H1 (cell line): ENCODE results near the gene UBAC1. TPM values are rescaled to one million over a fixed set of nuclear protein-coding genes. Genes with fewer than 3 reads are reported as not detected.
A peak's percentile ranks its signal among the peaks of the same experiment; 100 is the strongest.

Experiments
- CTCF ChIA-PET: fragments of 300-600 bp; sonication (Branson Sonifier 250); formaldehyde crosslinking; loops from one replicate; lab custom pipeline; 2021; ENCODE audit not compliant: partially characterized antibody; lab: Charles Lee
- POLR2A ChIA-PET: fragments of 300-600 bp; sonication (Branson Sonifier 250); formaldehyde crosslinking; loops from one replicate; lab custom pipeline; 2021; ENCODE audit warnings: inconsistent platforms; ENCODE audit not compliant: partially characterized antibody; lab: Charles Lee
- DNase-seq, 2 experiments: peaks; one replicate each; pipeline versions ENCODE4 v3.0.0 to v3.0.0-alpha.2; 2010 to 2022; ENCODE audit warnings: low spot score in 2 of 2, low read depth in 1 of 2, mixed read lengths in 1 of 2
- FAIRE-seq: peaks from 2 replicates; lab custom pipeline; 2011; peaks lifted over from hg19 to GRCh38; lab: Jason Lieb, UNC
- H2AFZ ChIP-seq: 2 replicates; pipeline ENCODE4 v1.8.1; 2012; ENCODE audit warnings: low read length, inconsistent platforms
- H2AK5ac ChIP-seq: 2 replicates; pipeline ENCODE4 v1.6.1; 2013; ENCODE audit warnings: low read depth, low read length
- H2BK120ac ChIP-seq: replicated peaks from 2 replicates; pipeline ENCODE3; 2013; ENCODE audit warnings: low read depth, low read length, inconsistent platforms
- H2BK12ac ChIP-seq: 2 replicates; pipeline ENCODE4 v1.6.1; 2013; ENCODE audit warnings: low read depth, low read length
- H2BK15ac ChIP-seq: 2 replicates; pipeline ENCODE4 v1.6.1; 2013; ENCODE audit warnings: low read length
- H2BK20ac ChIP-seq: 2 replicates; pipeline ENCODE4 v1.6.1; 2013; ENCODE audit warnings: low read length
- H2BK5ac ChIP-seq: 2 replicates; pipeline ENCODE4 v1.6.1; 2013; ENCODE audit warnings: low read depth, low read length
- H3K14ac ChIP-seq: 2 replicates; pipeline ENCODE4 v1.6.1; 2013; ENCODE audit warnings: inconsistent platforms; ENCODE audit not compliant: insufficient read length
- H3K18ac ChIP-seq: 2 replicates; pipeline ENCODE4 v1.6.1; 2013; ENCODE audit warnings: low read length; ENCODE audit errors: extremely low read depth
- H3K23ac ChIP-seq: 2 replicates; pipeline ENCODE4 v1.6.1; 2013; ENCODE audit warnings: inconsistent platforms; ENCODE audit not compliant: insufficient read length
- H3K23me2 ChIP-seq: 2 replicates; pipeline ENCODE4 v1.6.1; 2013; ENCODE audit warnings: low read depth, low read length
- H3K27ac ChIP-seq: 2 replicates; pipeline ENCODE4 v1.6.1; 2011; ENCODE audit warnings: low read depth, low read length, inconsistent platforms
- H3K27me3 ChIP-seq, 4 experiments: replicated peaks in 1 of 4; 1 replicate in 1 of 4; 2 replicates in 3 of 4; pipeline versions ENCODE4 v1.6.1 to v1.8.1; 2011 to 2013; ENCODE audit warnings: low read length in 3 of 4, mild to moderate bottlenecking in 3 of 4, inconsistent platforms in 2 of 4, mixed read lengths in 2 of 4, moderate library complexity in 1 of 4; ENCODE audit not compliant: control insufficient read depth in 3 of 4, insufficient read depth in 3 of 4; ENCODE audit errors: extremely low read depth in 1 of 4
- H3K36me3 ChIP-seq, 4 experiments: 2 replicates each; pipeline versions ENCODE4 v1.6.1 to v1.8.1; 2011 to 2013; ENCODE audit warnings: mild to moderate bottlenecking in 4 of 4, low read length in 3 of 4, moderate library complexity in 2 of 4, control low read depth in 1 of 4, inconsistent platforms in 1 of 4; ENCODE audit not compliant: insufficient read depth in 4 of 4, control insufficient read depth in 2 of 4
- H3K4ac ChIP-seq: replicated peaks from 2 replicates; pipeline ENCODE3; 2013; ENCODE audit warnings: low read length, low read depth, mixed read lengths, inconsistent platforms; ENCODE audit not compliant: insufficient read length
- H3K4me1 ChIP-seq, 4 experiments: replicated peaks in 1 of 4; 1 replicate in 1 of 4; 2 replicates in 3 of 4; pipeline versions ENCODE4 v1.6.1 to v1.8.1; 2011 to 2013; ENCODE audit warnings: low read length in 3 of 4, inconsistent platforms in 2 of 4, mixed read lengths in 1 of 4; ENCODE audit not compliant: insufficient read depth in 4 of 4, control insufficient read depth in 3 of 4
- H3K4me2 ChIP-seq, 2 experiments: 2 replicates each; pipeline versions ENCODE4 v1.6.1 to v1.8.1; 2011 to 2013; ENCODE audit warnings: low read depth in 2 of 2, low read length in 2 of 2, control low read depth in 1 of 2, inconsistent platforms in 1 of 2, mild to moderate bottlenecking in 1 of 2; ENCODE audit not compliant: insufficient read depth in 1 of 2
- H3K4me3 ChIP-seq, 4 experiments: fragments of 200-600, 300-600 bp in 1 of 4; sonication (generic), shearing (Covaris generic), sonication (Bioruptor Twin) in 1 of 4; 2 replicates each; pipeline versions ENCODE4 v1.5.1 to v1.8.1; 2011 to 2016; ENCODE audit warnings: low read length in 4 of 4, low read depth in 3 of 4, control low read depth in 2 of 4, inconsistent platforms in 2 of 4, mild to moderate bottlenecking in 2 of 4, mixed read lengths in 1 of 4, moderate library complexity in 1 of 4; ENCODE audit not compliant: insufficient read depth in 2 of 4; ENCODE audit errors: extremely low read depth in 1 of 4
- H3K56ac ChIP-seq: replicated peaks from 2 replicates; pipeline ENCODE3; 2013; ENCODE audit warnings: low read depth, mild to moderate bottlenecking, mixed read lengths, low read length, inconsistent platforms; ENCODE audit not compliant: insufficient read length
- H3K79me1 ChIP-seq: 2 replicates; pipeline ENCODE4 v1.6.1; 2013; ENCODE audit warnings: low read depth, low read length, control low read depth
- H3K79me2 ChIP-seq, 2 experiments: 2 replicates each; pipeline versions ENCODE4 v1.6.1 to v1.8.1; 2012 to 2013; ENCODE audit warnings: low read length in 2 of 2, mild to moderate bottlenecking in 2 of 2, inconsistent platforms in 1 of 2; ENCODE audit not compliant: insufficient read depth in 2 of 2, control insufficient read depth in 1 of 2
- H3K9ac ChIP-seq, 4 experiments: replicated peaks in 1 of 4; 1 replicate in 1 of 4; 2 replicates in 3 of 4; pipeline versions ENCODE4 v1.6.1 to v1.8.1; 2011 to 2013; ENCODE audit warnings: low read depth in 3 of 4, low read length in 3 of 4, control low read depth in 2 of 4, mild to moderate bottlenecking in 2 of 4, moderate library complexity in 2 of 4, inconsistent platforms in 1 of 4; ENCODE audit errors: extremely low read depth in 1 of 4
- H3K9me3 ChIP-seq, 2 experiments: 2 replicates each; pipeline versions ENCODE4 v1.6.1 to v1.8.1; 2012 to 2013; ENCODE audit warnings: mild to moderate bottlenecking in 2 of 2, moderate library complexity in 2 of 2, control low read depth in 1 of 2, inconsistent platforms in 1 of 2, low read depth in 1 of 2, low read length in 1 of 2, mixed read lengths in 1 of 2; ENCODE audit not compliant: insufficient read depth in 2 of 2
- H4K20me1 ChIP-seq, 2 experiments: replicated peaks in 1 of 2; 2 replicates each; pipeline versions ENCODE3 to v1.8.1; 2011 to 2013; ENCODE audit warnings: inconsistent platforms in 2 of 2, low read length in 2 of 2, mild to moderate bottlenecking in 1 of 2; ENCODE audit not compliant: insufficient read depth in 2 of 2, control insufficient read depth in 1 of 2
- H4K5ac ChIP-seq: 2 replicates; pipeline ENCODE4 v1.6.1; 2013; ENCODE audit warnings: low read length, low read depth, mixed read lengths, inconsistent platforms; ENCODE audit not compliant: insufficient read length
- H4K8ac ChIP-seq: 2 replicates; pipeline ENCODE4 v1.8.0; 2013; ENCODE audit warnings: mild to moderate bottlenecking, moderate library complexity, low read length, inconsistent platforms; ENCODE audit not compliant: insufficient read depth; ENCODE audit errors: extremely low read depth
- H4K91ac ChIP-seq: replicated peaks from 2 replicates; pipeline ENCODE3; 2013; ENCODE audit warnings: low read length, mixed read lengths, inconsistent platforms; ENCODE audit not compliant: insufficient read length
- ATF3 ChIP-seq: IDR thresholded peaks from 2 replicates; pipeline ENCODE4 v1.6.1; 2011; ENCODE audit warnings: low read depth, mild to moderate bottlenecking, low read length; ENCODE audit not compliant: insufficient read depth
- BACH1 ChIP-seq: IDR thresholded peaks from 2 replicates; pipeline ENCODE4 v1.6.1; 2012; ENCODE audit warnings: low read length, improper control_type of control experiment
- BCL11A ChIP-seq, 2 experiments: IDR thresholded peaks; one replicate each; pipeline ENCODE4 v1.6.1; 2011; ENCODE audit warnings: low read depth in 2 of 2, low read length in 2 of 2, mild to moderate bottlenecking in 2 of 2
- CBX5 ChIP-seq: fragments of 300-800, 300-1000 bp; sonication (generic); IDR thresholded peaks from 2 replicates; pipeline ENCODE4 v1.7.1; 2016; ENCODE audit warnings: antibody characterized with exemption, low read length, low read depth
- EGR1 ChIP-seq: IDR thresholded peaks from 2 replicates; pipeline ENCODE4 v1.6.1; 2011; ENCODE audit warnings: low read depth, low read length, borderline replicate concordance
- EZH2 ChIP-seq: fragments of 200-600 bp; sonication (generic); IDR thresholded peaks from 2 replicates; pipeline ENCODE4 v1.7.1; 2012; ENCODE audit warnings: low read depth, mild to moderate bottlenecking, moderate library complexity, low read length, inconsistent platforms; ENCODE audit not compliant: severe bottlenecking
- HDAC6 ChIP-seq: IDR thresholded peaks from one replicate; pipeline ENCODE4 v1.7.1; 2012; ENCODE audit warnings: low read depth, mild to moderate bottlenecking, inconsistent platforms, low read length, moderate library complexity
- JUN ChIP-seq: IDR thresholded peaks from 2 replicates; pipeline ENCODE4 v1.6.1; 2011; ENCODE audit warnings: low read depth, mild to moderate bottlenecking, improper control_type of control experiment, low read length
- JUND ChIP-seq: IDR thresholded peaks from 2 replicates; pipeline ENCODE4 v1.6.1; 2011; ENCODE audit warnings: mild to moderate bottlenecking, improper control_type of control experiment, low read length
- KDM4A ChIP-seq: IDR thresholded peaks from one replicate; pipeline ENCODE4 v1.7.1; 2012; ENCODE audit warnings: low read depth, mild to moderate bottlenecking, moderate library complexity, low read length, inconsistent platforms; ENCODE audit not compliant: severe bottlenecking
- NANOG ChIP-seq: IDR thresholded peaks from 2 replicates; pipeline ENCODE4 v1.6.1; 2011; ENCODE audit warnings: low read length, low read depth, mild to moderate bottlenecking, inconsistent platforms; ENCODE audit not compliant: insufficient read depth, poor library complexity, severe bottlenecking
- SIX5 ChIP-seq: IDR thresholded peaks from 2 replicates; pipeline ENCODE4 v1.6.1; 2011; ENCODE audit warnings: mild to moderate bottlenecking, low read depth, low read length
- YY1 ChIP-seq: IDR thresholded peaks from 2 replicates; pipeline ENCODE4 v1.6.1; 2011; ENCODE audit warnings: low read depth, mild to moderate bottlenecking, low read length
- WGBS, 2 experiments: shearing (Covaris generic) in 1 of 2; methylation state at CpG; one replicate each; pipeline versions ENCODE4 v1.1.6 to v1.1.7; 2013 to 2015; ENCODE audit warnings: low lambda C conversion rate in 2 of 2, mixed read lengths in 2 of 2, inconsistent platforms in 1 of 2, low coverage in 1 of 2, missing lambda C conversion rate in 1 of 2; ENCODE audit not compliant: insufficient replicate concordance in 2 of 2, insufficient coverage in 1 of 2, insufficient read length in 1 of 2; ENCODE audit errors: extremely low coverage in 1 of 2, missing lambda C conversion rate in 1 of 2; 5-methylcytosine and 5-hydroxymethylcytosine counted together
- polyA plus RNA-seq, 7 experiments: library from polyadenylated mRNA; depleted of rRNA in 3 of 7; stranded (reverse) in 5 of 7; unstranded in 2 of 7; fragments of >200 nt in 5 of 7; fragments of 200-250 nt in 2 of 7; gene quantifications; 1 replicate in 5 of 7; 2 replicates in 1 of 7; 4 replicates in 1 of 7; pipeline versions ENCODE4 v1.2.1 to v1.2.3, GENCODE V29; 2011 to 2013; ENCODE audit warnings: missing spikeins in 2 of 7, mixed read lengths in 2 of 7
- total RNA-seq: library from RNA; stranded (reverse); fragmentation: NEBNext Ultra II Directional; extraction: Animal tissue kit (Norgen Biotek cat#: 25700); gene quantifications from 2 replicates; pipeline ENCODE4 v1.2.1, GENCODE V29; 2021

Gene UBAC1
- total and polyA plus RNA-seq, 2 of the 8 experiments (the other 6 are each of a cell fraction or from before 2014, with no cell fraction given), result 59.3 to 85.2 TPM

GRCh38 chr9:136004219-136004618, 43.0 kb upstream of the UBAC1 start:
- Histone ChIP-seq H3K36me3 (no peaks in the 10 kb centered on the region), H3K9me3 (no peaks in the 10 kb centered on the region), H3K14ac (no peak overlapping the region), H2BK12ac (peak overlapping the region; percentile 39; the same call in 1 of the 2 replicates), H3K79me2 (no peaks in the 10 kb centered on the region), H2BK5ac (peak overlapping the region; percentile 92; the same call in 1 of the 2 replicates), H3K27me3 (no peaks in the 10 kb centered on the region), H3K9ac (no peak overlapping the region), H2BK15ac (0 out of 2 replicates have a peak overlapping the region, but pooled peaks have one; percentile 29), H4K8ac (peak overlapping the region; percentile 86; the same call in 1 of the 2 replicates), H3K27ac (0 out of 2 replicates have a peak overlapping the region, but pooled peaks have one; percentile 40), H3K23ac (no peak overlapping the region), H3K4me1 (peaks cover 0 to 45% (median 34%) of the 10 kb centered on the region in 4 experiments; a peak in 6 of 7 replicates), H3K79me1 (no peaks in the 10 kb centered on the region), H3K56ac (no peak overlapping the region), H3K23me2 (no peaks in the 10 kb centered on the region), H4K5ac (peak overlapping the region; percentile 28), H2AFZ (no peak overlapping the region), H3K4ac (peak overlapping the region; percentile 46), H4K20me1 (peaks cover 0 to 1% of the 10 kb centered on the region in 2 experiments), H3K4me2 (peak overlapping the region; percentile 1 to 47; a peak in 2 of 4 replicates), H3K18ac (peak overlapping the region; percentile 78), H3K4me3 (0 out of 8 replicates have a peak overlapping the region, but pooled peaks of 1 of the 4 experiments have one; percentile 10), H4K91ac (peak overlapping the region; percentile 95), H2AK5ac (peak overlapping the region; percentile 96; the same call in 1 of the 2 replicates), H2BK20ac (peak overlapping the region; percentile 72; the same call in 1 of the 2 replicates), H2BK120ac (peak overlapping the region; percentile 61)
- FAIRE-seq, result no peak
- ChIA-PET POLR2A (interaction anchor here (3.3 kb wide), 1 partner anchor 11 kb away, joined by 11 read pairs; no protein-coding TSS in a partner anchor), CTCF (interaction anchor here (1.5 to 1.6 kb wide), 2 partner anchors 30 to 87 kb away, joined by 3 read pairs; no protein-coding TSS in a partner anchor)
- 86% methylated on average over 3 of the region's 9 CpGs; no CpG with 5 or more reads in 1 of the 2 experiments for WGBS, 2 experiments
- DNase-seq, result no peak
- TF ChIP-seq JUND (no peak), EZH2 (no peak), YY1 (no peak), BCL11A (IDR thresholded peaks at IDR 0.05; ENCODE audit: low read depth in 2 of 2, low read length in 2 of 2) (no peak), BACH1 (no peak), NANOG (no peak), ATF3 (no peak), HDAC6 (no peak), EGR1 (no peak), CBX5 (no peak), JUN (no peak), SIX5 (no peak), KDM4A (no peak)
